Stimulated activated CD8-positive, alpha-beta memory T cell treated with anti-CD3 and anti-CD28 coated beads, Interleukin-7, amount 100 ng/mL, for 48 hours (primary cell): ENCODE measurements around the gene LHFPL3.

Experiments
- DNase-seq, 2 donors: peaks; one replicate each; pipeline ENCODE4 v3.0.0-alpha.2; 2020; ENCODE audit warnings: low read depth in 1 of 2; ENCODE audit errors: extremely low read depth in 1 of 2

The LHFPL3 gene

GRCh38 chr7:104955276-104955675 is 626.9 kb downstream of the LHFPL3 start:
- no peak for DNase-seq
